ENCODE measurements around the gene C15orf61.

C15orf61 gene

GRCh38 chr15:67533873-67534272, 12.9 kb downstream of the C15orf61 start:
- peaks cover 24% of the 10 kb centered on the region for H3K4me1 ChIP-seq (ENCODE audit: insufficient read depth, low read length, poor library complexity, severe bottlenecking)
- H3K4me3 ChIP-seq (ENCODE audit: low read length, poor library complexity, severe bottlenecking), result peak overlapping the region; percentile 36
- H3F3A ChIP-seq (ENCODE audit: low read depth), result no peaks in the 10 kb centered on the region; the same call in 1 of the 2 replicates
- no peaks in the 10 kb centered on the region for H3K27me3 ChIP-seq (ENCODE audit: insufficient read depth, low read length, poor library complexity, severe bottlenecking)
- peak overlapping the region; percentile 44; the same call in 1 of the 2 replicates for H2AFZ ChIP-seq (ENCODE audit: low read length)
- H3K4me2 ChIP-seq (ENCODE audit: low read depth, low read length, poor library complexity, severe bottlenecking), result peak overlapping the region; percentile 62
- no peaks in the 10 kb centered on the region for H3K79me2 ChIP-seq (ENCODE audit: insufficient read depth, low read length)
- H3K9me3 ChIP-seq (ENCODE audit: insufficient read depth, low read depth, low read length), result no peaks in the 10 kb centered on the region
- H3K9me2 ChIP-seq (replicated peaks; ENCODE audit: low read depth, low read length), result no peaks in the 10 kb centered on the region
- H3K36me3 ChIP-seq (ENCODE audit: insufficient read depth, low read length), result no peaks in the 10 kb centered on the region
- no peak for TF ChIP-seq EZH2phosphoT487 (IDR thresholded peaks at IDR 0.05; ENCODE audit: borderline replicate concordance)
- H3K9ac ChIP-seq (ENCODE audit: low read depth, low read length, poor library complexity, severe bottlenecking), result peak overlapping the region; percentile 45
- H4K20me1 ChIP-seq (ENCODE audit: insufficient read depth, low read length, poor library complexity, severe bottlenecking), result no peaks in the 10 kb centered on the region

DNA sequence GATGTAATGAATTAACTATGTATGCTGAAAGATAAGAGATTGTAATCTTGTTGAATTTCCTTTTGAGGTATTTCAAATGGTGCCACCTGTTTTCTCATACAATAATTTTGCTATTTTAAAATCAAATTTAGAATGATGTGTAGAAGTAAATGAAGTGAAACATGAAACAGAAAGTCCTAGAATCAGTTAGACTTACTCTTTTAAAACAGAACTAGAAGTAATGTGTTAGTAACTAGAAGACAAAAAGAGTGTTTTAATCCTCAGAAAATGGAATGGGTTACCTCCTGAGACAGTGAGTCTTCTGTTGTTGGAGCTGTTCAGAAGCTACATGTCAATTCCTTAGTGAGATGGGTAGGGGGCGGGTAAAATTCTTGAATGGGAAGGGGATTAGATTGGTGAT, 13.4 kb downstream of the C15orf61 start:
- Histone ChIP-seq H4K20me1 (ENCODE audit: insufficient read depth, low read length, poor library complexity, severe bottlenecking) (no peaks in the 10 kb centered on the region), H3K4me2 (ENCODE audit: low read depth, low read length, poor library complexity, severe bottlenecking) (peak overlapping the region; percentile 62)
- TF ChIP-seq CTCF (conservative IDR thresholded peaks at IDR 0.05; ENCODE audit: low read length), result no peak
- no peak for TF ChIP-seq EZH2phosphoT487 (IDR thresholded peaks at IDR 0.05; ENCODE audit: borderline replicate concordance)

GRCh38 chr15:67537771-67538170, 16.8 kb downstream of the C15orf61 start:
- Histone ChIP-seq H2AFZ (ENCODE audit: low read length) (no peak overlapping the region), H3K4me3 (ENCODE audit: low read length, poor library complexity, severe bottlenecking) (no peak overlapping the region), H3K4me2 (ENCODE audit: low read depth, low read length, poor library complexity, severe bottlenecking) (no peak overlapping the region), H3K36me3 (ENCODE audit: insufficient read depth, low read length) (no peaks in the 10 kb centered on the region), H3K27me3 (ENCODE audit: insufficient read depth, low read length, poor library complexity, severe bottlenecking) (no peaks in the 10 kb centered on the region), H4K20me1 (ENCODE audit: insufficient read depth, low read length, poor library complexity, severe bottlenecking) (no peaks in the 10 kb centered on the region), H3K9me2 (replicated peaks; ENCODE audit: low read depth, low read length) (no peaks in the 10 kb centered on the region), H3F3A (ENCODE audit: low read depth) (0 out of 2 replicates have a peak, but pooled peaks cover 5% of the 10 kb centered on the region), H3K9me3 (ENCODE audit: insufficient read depth, low read depth, low read length) (no peaks in the 10 kb centered on the region), H3K79me2 (ENCODE audit: insufficient read depth, low read length) (peaks cover 20% of the 10 kb centered on the region), H3K9ac (ENCODE audit: low read depth, low read length, poor library complexity, severe bottlenecking) (no peak overlapping the region), H3K4me1 (ENCODE audit: insufficient read depth, low read length, poor library complexity, severe bottlenecking) (peaks cover 35% of the 10 kb centered on the region)
- TF ChIP-seq EZH2phosphoT487 (IDR thresholded peaks at IDR 0.05; ENCODE audit: borderline replicate concordance), result no peak

More for the DNA sequence above, 13.4 kb downstream of the C15orf61 start:
- Histone ChIP-seq H3K4me3 (ENCODE audit: low read length, poor library complexity, severe bottlenecking) (peak overlapping the region; percentile 36), H3F3A (ENCODE audit: low read depth) (no peaks in the 10 kb centered on the region; the same call in 1 of the 2 replicates), H3K9me3 (ENCODE audit: insufficient read depth, low read depth, low read length) (no peaks in the 10 kb centered on the region), H2AFZ (ENCODE audit: low read length) (peak overlapping the region; percentile 44; the same call in 1 of the 2 replicates), H3K9ac (ENCODE audit: low read depth, low read length, poor library complexity, severe bottlenecking) (peak overlapping the region; percentile 45), H3K27me3 (ENCODE audit: insufficient read depth, low read length, poor library complexity, severe bottlenecking) (no peaks in the 10 kb centered on the region), H3K9me2 (replicated peaks; ENCODE audit: low read depth, low read length) (no peaks in the 10 kb centered on the region), H3K79me2 (ENCODE audit: insufficient read depth, low read length) (no peaks in the 10 kb centered on the region), H3K36me3 (ENCODE audit: insufficient read depth, low read length) (no peaks in the 10 kb centered on the region), H3K4me1 (ENCODE audit: insufficient read depth, low read length, poor library complexity, severe bottlenecking) (peaks cover 26% of the 10 kb centered on the region)

DNA sequence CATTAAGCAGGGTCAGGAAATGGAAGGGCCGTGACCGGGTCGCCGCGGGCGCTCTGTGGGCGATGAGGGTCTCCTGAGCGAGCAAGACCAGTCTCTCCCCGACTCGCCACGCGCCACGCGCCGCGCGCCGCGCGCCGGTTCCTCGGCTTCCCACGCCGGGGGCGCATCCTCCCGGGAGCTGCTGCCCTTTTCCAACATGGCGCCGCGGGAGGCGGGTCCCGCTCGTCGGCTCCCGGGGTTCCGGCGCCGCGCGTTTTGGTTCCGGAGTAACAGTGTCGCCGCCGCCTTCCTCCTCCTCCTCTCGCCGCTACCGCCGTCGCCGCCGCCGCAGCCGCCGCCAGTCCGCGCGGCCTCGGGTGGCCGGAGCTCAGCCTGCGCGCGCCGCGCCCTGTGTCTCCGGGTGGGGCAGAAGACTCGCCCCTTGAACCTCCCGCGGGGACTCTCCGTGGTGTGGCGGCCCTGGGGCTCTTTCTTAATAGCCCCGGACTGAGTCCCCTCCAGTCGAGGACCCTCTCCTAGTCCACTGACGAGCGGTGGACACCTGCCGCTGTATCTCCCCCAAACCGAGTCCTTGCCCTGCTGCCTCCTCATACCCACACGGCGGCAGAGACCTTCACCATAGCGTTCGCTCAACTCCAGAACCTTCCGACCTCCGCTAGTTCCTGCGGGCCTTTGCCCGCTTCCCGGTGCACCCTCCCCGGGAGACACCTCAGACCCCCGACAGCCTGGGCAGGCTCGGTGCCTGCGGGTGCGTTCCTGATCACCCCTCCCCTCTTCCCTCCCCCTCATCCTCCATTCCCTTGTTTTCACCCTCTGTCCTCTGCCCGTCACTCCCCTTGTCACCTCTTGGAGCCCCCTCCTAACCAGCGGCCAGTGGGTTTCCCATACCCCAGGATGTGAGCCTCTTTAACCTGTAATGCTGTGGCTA, 21.8 kb downstream of the C15orf61 start, which contains the start of gene MAP2K5:
MAP2K5 (plus strand) TSS at position 284 of the 928 bp plus-strand sequence; CDS start at position 917, 633 bp downstream.
- H3F3A ChIP-seq (ENCODE audit: low read depth), result 0 out of 2 replicates have a peak, but pooled peaks cover 5% of the 10 kb centered on the region
- peaks cover 66% of the 10 kb centered on the region for H3K79me2 ChIP-seq (ENCODE audit: insufficient read depth, low read length)
- peak within 1 kb of the TSS; percentile 80 for H3K4me3 ChIP-seq (ENCODE audit: low read length, poor library complexity, severe bottlenecking)
- peaks cover 8% of the 10 kb centered on the region for H4K20me1 ChIP-seq (ENCODE audit: insufficient read depth, low read length, poor library complexity, severe bottlenecking)
- peak within 1 kb of the TSS; percentile 83 for H2AFZ ChIP-seq (ENCODE audit: low read length)
- H3K9ac ChIP-seq (ENCODE audit: low read depth, low read length, poor library complexity, severe bottlenecking), result peak within 1 kb of the TSS; percentile 89
- no peaks in the 10 kb centered on the region for H3K9me3 ChIP-seq (ENCODE audit: insufficient read depth, low read depth, low read length)
- H3K4me1 ChIP-seq (ENCODE audit: insufficient read depth, low read length, poor library complexity, severe bottlenecking), result peaks cover 57% of the 10 kb centered on the region
- H3K9me2 ChIP-seq (replicated peaks; ENCODE audit: low read depth, low read length), result no peaks in the 10 kb centered on the region
- no peaks in the 10 kb centered on the region for H3K36me3 ChIP-seq (ENCODE audit: insufficient read depth, low read length)
- TF ChIP-seq EZH2phosphoT487 (IDR thresholded peaks at IDR 0.05; ENCODE audit: borderline replicate concordance), result no peak
- TF ChIP-seq CTCF (conservative IDR thresholded peaks at IDR 0.05; ENCODE audit: low read length), result no peak
- H3K4me2 ChIP-seq (ENCODE audit: low read depth, low read length, poor library complexity, severe bottlenecking), result peak within 1 kb of the TSS; percentile 96
- H3K27me3 ChIP-seq (ENCODE audit: insufficient read depth, low read length, poor library complexity, severe bottlenecking), result no peaks in the 10 kb centered on the region

All from Loucy (cell line).